Smooth muscle cell (in vitro differentiated cells): ENCODE data around the gene TFR2. TPM values are rescaled to one million over a fixed set of nuclear protein-coding genes. Genes with fewer than 3 reads are reported as not detected.

Source experiments
- DNase-seq: peaks from one replicate; lab custom pipeline; 2025; ENCODE audit not compliant: unreplicated experiment; lab: John Stamatoyannopoulos, UW
- H2AFZ ChIP-seq: fragments of 200-600 bp; sonication (generic); 2 replicates; pipeline ENCODE4 v1.6.0; 2016; ENCODE audit warnings: antibody characterized with exemption, low read depth, mild to moderate bottlenecking
- H3F3A ChIP-seq: fragments of 200-600 bp; sonication (generic); 2 replicates; pipeline ENCODE4 v1.6.0; 2017; ENCODE audit warnings: antibody characterized with exemption, low read depth
- H3K27ac ChIP-seq: fragments of 200-600 bp; sonication (generic); 2 replicates; pipeline ENCODE4 v1.5.1; 2016; ENCODE audit warnings: low read depth, mild to moderate bottlenecking
- H3K27me3 ChIP-seq: fragments of 200-600 bp; sonication (generic); 2 replicates; pipeline ENCODE4 v1.6.1; 2016; ENCODE audit warnings: low read depth, mild to moderate bottlenecking
- H3K36me3 ChIP-seq: fragments of 200-600 bp; sonication (generic); 2 replicates; pipeline ENCODE4 v1.5.1; 2016; ENCODE audit warnings: low read depth
- H3K4me1 ChIP-seq: fragments of 200-600 bp; sonication (generic); 2 replicates; pipeline ENCODE4 v1.5.1; 2016; ENCODE audit warnings: low read depth
- H3K4me2 ChIP-seq: fragments of 200-600 bp; sonication (generic); 2 replicates; pipeline ENCODE4 v1.6.0; 2016; ENCODE audit warnings: mild to moderate bottlenecking
- H3K4me3 ChIP-seq: fragments of 200-600 bp; sonication (generic); 2 replicates; pipeline ENCODE4 v1.5.1; 2016; ENCODE audit warnings: mild to moderate bottlenecking
- H3K79me2 ChIP-seq: fragments of 200-600 bp; sonication (generic); 2 replicates; pipeline ENCODE4 v1.6.0; 2016; ENCODE audit warnings: low read depth, mild to moderate bottlenecking
- H3K9ac ChIP-seq: fragments of 200-600 bp; sonication (generic); 2 replicates; pipeline ENCODE4 v1.6.0; 2016; ENCODE audit warnings: low read depth
- H3K9me3 ChIP-seq: fragments of 200-600 bp; sonication (generic); replicated peaks from 2 replicates; pipeline ENCODE4 v1.5.1; 2016; ENCODE audit warnings: low read depth
- H4K20me1 ChIP-seq: fragments of 200-600 bp; sonication (generic); 2 replicates; pipeline ENCODE4 v1.6.0; 2016; ENCODE audit warnings: low read depth
- WGBS: methylation state at CpG from one replicate; pipeline ENCODE4 v1.1.7; 2016; ENCODE audit warnings: low lambda C conversion rate; 5-methylcytosine and 5-hydroxymethylcytosine counted together
- polyA plus RNA-seq: library from polyadenylated mRNA; unstranded; fragments of >200 nt; fragmentation: Nextera tagmentation; extraction: Ambion mirVana; gene quantifications from 2 replicates; pipeline ENCODE4 v1.2.1, GENCODE V29; 2016
- total RNA-seq: library from RNA; depleted of rRNA; stranded (reverse); fragments of >200 nt; gene quantifications from 2 replicates; pipeline ENCODE4 v1.2.3, GENCODE V29; 2014
- TF ChIP-seq, protein P1 (sequence below): fragments of 200-600 bp; sonication (generic); IDR thresholded peaks from 2 replicates; pipeline ENCODE4 v1.5.1; 2017; ENCODE audit warnings: borderline replicate concordance, mild to moderate bottlenecking, antibody characterized with exemption; ENCODE audit not compliant: insufficient read depth, poor library complexity, severe bottlenecking

The TFR2 gene
- total and polyA plus RNA-seq, 2 experiments from 2014 or later, result 1.9 to 3.2 TPM

GRCh38 chr7:100681491-100682227 lies 40.3 kb upstream of the TFR2 start:
- no peaks in the 10 kb centered on the region for H3K4me1 ChIP-seq
- DNase-seq, result no peak
- no peaks in the 10 kb centered on the region for H3K9me3 ChIP-seq
- no peaks in the 10 kb centered on the region for H3K36me3 ChIP-seq
- TF ChIP-seq, protein P1, sequence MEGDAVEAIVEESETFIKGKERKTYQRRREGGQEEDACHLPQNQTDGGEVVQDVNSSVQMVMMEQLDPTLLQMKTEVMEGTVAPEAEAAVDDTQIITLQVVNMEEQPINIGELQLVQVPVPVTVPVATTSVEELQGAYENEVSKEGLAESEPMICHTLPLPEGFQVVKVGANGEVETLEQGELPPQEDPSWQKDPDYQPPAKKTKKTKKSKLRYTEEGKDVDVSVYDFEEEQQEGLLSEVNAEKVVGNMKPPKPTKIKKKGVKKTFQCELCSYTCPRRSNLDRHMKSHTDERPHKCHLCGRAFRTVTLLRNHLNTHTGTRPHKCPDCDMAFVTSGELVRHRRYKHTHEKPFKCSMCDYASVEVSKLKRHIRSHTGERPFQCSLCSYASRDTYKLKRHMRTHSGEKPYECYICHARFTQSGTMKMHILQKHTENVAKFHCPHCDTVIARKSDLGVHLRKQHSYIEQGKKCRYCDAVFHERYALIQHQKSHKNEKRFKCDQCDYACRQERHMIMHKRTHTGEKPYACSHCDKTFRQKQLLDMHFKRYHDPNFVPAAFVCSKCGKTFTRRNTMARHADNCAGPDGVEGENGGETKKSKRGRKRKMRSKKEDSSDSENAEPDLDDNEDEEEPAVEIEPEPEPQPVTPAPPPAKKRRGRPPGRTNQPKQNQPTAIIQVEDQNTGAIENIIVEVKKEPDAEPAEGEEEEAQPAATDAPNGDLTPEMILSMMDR, result no peak
- 93% methylated on average over 29 of the region's 29 CpGs for WGBS
- no peak overlapping the region for H3K4me3 ChIP-seq
- no peak overlapping the region for H3K4me2 ChIP-seq
- H3F3A ChIP-seq, result peaks cover 3% of the 10 kb centered on the region
- H2AFZ ChIP-seq, result no peak overlapping the region
- no peak overlapping the region for H3K27ac ChIP-seq
- H3K9ac ChIP-seq, result no peak overlapping the region
- peaks cover 3% of the 10 kb centered on the region for H3K79me2 ChIP-seq
- peaks cover 62% of the 10 kb centered on the region for H4K20me1 ChIP-seq
- H3K27me3 ChIP-seq, result no peaks in the 10 kb centered on the region

DNA sequence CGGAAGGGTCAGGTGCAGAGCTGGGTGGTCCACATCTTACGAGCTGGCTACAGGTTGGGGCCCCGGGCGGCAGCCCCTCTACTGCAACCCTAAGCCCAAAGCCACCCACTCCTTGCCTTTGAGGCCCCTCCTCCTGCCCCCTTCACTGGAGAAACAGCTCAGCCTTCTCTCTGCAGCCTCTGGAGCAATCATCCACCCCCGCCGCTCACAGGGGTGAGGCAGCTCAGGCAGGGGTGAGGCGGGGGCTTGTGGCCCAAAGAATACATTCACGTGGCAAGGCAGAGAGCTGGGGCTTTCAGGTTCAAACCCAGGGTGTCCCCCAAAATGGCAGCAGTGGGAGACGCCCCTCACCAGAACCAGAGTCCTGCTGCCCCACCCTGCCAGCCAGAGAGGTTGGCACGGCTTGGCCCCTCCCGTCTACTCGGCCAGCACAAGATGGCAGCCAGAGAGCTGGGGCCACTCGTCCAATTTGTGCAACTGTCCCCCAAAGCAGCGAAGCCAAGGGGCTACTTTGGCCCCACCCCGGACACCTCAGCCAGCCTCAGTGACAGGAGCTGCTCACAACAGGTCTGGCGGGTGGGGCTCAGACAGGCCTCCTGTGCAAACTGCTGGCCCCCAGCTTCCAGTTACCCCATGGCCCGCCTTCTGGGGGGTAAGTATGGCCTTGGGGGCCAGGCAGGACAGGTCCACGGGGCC lies 39.4 kb upstream of the TFR2 start:
- peaks cover 72% of the 10 kb centered on the region for H4K20me1 ChIP-seq

GRCh38 chr7:100679927-100680575 lies 38.7 kb upstream of the TFR2 start:
- H4K20me1 ChIP-seq, result peaks cover 78% of the 10 kb centered on the region

More for the DNA sequence above, 39.4 kb upstream of the TFR2 start:
- H3K9me3 ChIP-seq, result no peaks in the 10 kb centered on the region
- no peak overlapping the region for H3K4me3 ChIP-seq
- no peak overlapping the region for H2AFZ ChIP-seq
- H3K4me2 ChIP-seq, result no peak overlapping the region
- H3K79me2 ChIP-seq, result peaks cover 13% of the 10 kb centered on the region
- H3K9ac ChIP-seq, result no peak overlapping the region
- H3K4me1 ChIP-seq, result no peaks in the 10 kb centered on the region
- 92% methylated on average over 18 of the region's 18 CpGs for WGBS
- no peaks in the 10 kb centered on the region for H3K36me3 ChIP-seq
- H3K27ac ChIP-seq, result no peak overlapping the region
- H3F3A ChIP-seq, result peaks cover 7% of the 10 kb centered on the region
- no peak for DNase-seq
- no peaks in the 10 kb centered on the region for H3K27me3 ChIP-seq
- TF ChIP-seq, protein P1, result no peak

More at GRCh38 chr7:100679927-100680575, 38.7 kb upstream of the TFR2 start:
- H3K4me1 ChIP-seq, result no peaks in the 10 kb centered on the region
- H3K36me3 ChIP-seq, result no peaks in the 10 kb centered on the region
- no peak overlapping the region for H3K4me3 ChIP-seq
- no peak overlapping the region for H3K4me2 ChIP-seq
- DNase-seq, result no peak
- H3K9me3 ChIP-seq, result no peaks in the 10 kb centered on the region
- H3K27me3 ChIP-seq, result no peaks in the 10 kb centered on the region
- H3K79me2 ChIP-seq, result peaks cover 19% of the 10 kb centered on the region
- 91% methylated on average over 13 of the region's 13 CpGs for WGBS
- no peak overlapping the region for H3K9ac ChIP-seq
- peaks cover 7% of the 10 kb centered on the region for H3F3A ChIP-seq
- no peak overlapping the region for H2AFZ ChIP-seq
- TF ChIP-seq, protein P1, result no peak
- no peak overlapping the region for H3K27ac ChIP-seq
